ENCODE data around the gene MMP21.

DNA sequence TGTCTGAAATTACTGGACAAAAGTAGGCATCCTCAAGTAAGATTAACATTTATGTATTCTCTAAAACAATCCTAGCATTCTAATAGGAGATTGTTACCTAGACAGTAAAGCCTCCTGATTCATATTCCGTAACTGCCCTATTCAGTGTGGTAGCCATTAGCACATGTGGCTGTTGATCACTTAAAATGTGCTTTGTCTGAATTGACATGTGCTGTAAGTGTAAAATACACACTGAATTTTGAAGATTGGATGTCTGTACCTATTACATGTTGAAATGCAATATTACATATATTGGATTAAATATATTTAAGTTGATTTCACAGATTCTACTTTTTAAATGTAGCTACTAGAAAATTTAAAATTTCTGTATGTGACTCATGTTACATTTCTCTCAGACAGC lies 41.5 kb downstream of the MMP21 start:
- no peak for TF ChIP-seq CTCF (IDR thresholded peaks at IDR 0.05)
- no peak for TF ChIP-seq POLR2A (IDR thresholded peaks at IDR 0.05)
